HG02759 (cell line): ENCODE measurements around the gene STXBP1.

Experiments
- ATAC-seq: cut with Tn5 transposase; IDR thresholded peaks from one replicate; pipeline ENCODE4 v1.9.1; 2021; ENCODE audit warnings: mild to moderate bottlenecking, moderate library complexity; ENCODE audit not compliant: unreplicated experiment

STXBP1 gene

DNA sequence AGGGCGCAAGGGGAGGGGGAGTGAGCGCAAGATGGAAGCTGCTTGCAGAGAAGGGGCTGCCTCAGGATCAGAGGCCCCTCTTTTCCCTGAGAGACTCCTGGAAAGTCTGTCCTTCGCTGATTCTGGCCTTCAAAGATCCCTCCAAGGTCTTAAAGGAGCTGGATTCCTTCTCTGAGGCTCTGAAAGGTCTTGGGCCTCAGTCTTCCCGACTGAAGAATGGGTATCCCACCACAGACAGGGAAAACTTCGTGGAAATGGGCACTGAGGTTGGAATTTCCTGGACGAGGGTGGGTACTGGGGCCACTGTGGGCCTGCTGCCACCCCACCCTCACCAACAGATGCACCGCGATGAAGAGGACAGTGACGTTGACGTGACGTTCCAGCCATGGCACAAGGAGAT is 100.3 kb downstream of the STXBP1 start:
- no peak for ATAC-seq

DNA sequence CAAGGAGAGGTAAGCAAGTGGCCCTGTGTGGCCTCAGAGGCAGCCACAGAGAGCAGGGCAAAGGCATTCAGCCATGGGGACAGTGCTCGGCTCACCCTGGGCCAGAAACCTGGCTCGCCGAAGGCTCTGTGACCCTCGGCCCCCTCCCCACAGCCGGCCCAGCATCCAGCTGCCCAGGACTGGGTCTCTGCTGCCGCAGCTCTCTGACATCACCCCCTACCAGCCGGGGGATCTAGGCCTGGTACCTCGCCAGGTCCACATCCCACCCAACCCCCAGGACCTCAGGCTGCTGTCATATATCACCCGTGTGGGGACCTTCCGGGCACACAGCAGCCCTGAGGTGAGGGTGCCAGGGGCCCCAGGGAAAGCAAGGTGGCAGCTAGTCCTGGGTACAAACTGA is 100.8 kb downstream of the STXBP1 start:
- no peak for ATAC-seq

DNA sequence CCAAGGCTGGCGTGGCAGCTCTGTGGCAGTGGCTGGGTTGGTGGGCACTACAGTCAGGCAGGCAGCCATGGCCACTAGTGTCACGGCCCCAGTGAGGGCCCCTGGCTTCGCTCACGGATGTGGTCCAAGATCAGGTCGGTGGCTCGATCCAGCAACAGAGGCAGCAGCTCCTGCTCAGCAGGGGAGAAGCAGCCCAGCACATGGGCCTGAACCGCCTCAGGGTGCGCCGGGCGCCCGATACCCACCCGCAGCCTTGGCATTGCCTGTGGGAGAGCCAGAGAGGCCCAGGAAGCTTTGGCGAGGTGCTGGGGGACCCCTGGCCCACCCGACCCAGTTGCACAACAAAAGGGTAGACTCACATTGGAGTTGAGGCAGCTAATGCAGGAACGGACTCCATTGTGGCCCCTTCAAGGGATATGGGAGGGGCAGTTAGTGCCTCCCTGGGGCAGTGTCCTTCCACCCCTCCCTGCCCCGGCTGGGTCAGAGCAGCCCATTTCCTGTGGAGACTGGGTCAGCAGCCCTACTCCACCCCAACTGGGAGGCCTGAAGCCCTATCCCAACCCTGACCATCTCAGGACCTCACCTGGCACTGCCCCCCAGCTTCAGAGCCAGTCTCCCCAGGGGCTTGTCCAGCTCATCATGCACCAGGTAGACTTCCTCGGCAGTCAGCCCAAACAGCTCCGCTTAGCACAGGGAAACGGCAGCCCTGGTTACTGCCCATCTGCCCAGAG is 102.1 kb downstream of the STXBP1 start:
- ATAC-seq = no peak

DNA sequence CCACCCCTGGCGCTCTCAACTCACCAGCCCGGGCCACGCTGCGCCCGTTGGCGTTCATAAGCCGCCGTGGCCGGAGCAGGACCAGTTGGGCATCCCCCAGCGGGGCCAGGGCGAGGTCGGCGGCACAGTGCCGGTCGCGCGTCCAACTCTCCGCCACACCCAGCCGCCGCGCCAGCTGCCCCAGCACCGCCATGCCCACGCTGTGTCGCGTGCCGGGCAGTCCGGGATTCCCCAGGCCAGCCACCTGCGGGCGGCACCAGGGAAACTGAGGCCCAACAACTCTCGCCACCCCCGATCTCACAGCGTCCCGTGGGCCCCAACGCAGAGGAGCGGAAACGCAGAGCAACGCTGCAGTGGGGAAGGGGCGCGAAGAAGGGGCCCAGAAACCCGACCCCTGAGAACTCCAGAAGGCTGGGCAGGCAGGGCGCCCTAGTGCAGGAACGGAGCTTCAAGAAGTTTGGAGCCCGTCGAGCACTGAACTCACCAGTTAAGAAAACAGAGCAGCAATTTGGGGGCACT is 102.9 kb downstream of the STXBP1 start:
- ATAC-seq = no peak

- ATAC-seq = peak; percentile 96
Measured at GRCh38 chr9:127715470-127716337, 103.6 kb downstream of the STXBP1 start, which contains the start of the genes PTRH1 and TTC16. PTRH1 (minus strand) TSS chr9:127715663; CDS start chr9:127715639, 24 bp downstream. TTC16 (plus strand) TSS chr9:127716079; CDS start chr9:127716146, 67 bp downstream.

DNA sequence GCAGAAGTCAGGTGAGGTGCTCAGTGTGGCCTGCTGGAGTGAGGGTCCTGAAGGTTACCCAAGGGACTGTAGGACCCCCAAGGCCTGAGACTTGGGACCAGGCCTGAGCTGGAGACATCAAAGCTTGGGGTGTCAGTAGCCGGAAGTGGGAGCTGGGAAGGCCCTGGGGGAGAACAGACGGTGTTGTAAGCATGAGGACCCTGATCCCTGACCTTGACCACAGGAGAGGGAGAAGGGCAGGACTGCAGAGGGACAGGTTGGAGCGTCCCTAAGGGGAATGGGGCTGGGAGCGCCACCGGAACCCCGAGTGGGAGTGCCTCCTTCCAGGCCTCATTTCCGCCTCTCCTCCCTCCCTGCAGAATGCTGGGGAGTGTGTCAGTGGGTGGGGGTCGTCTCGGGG is 104.3 kb downstream of the STXBP1 start:
- no peak for ATAC-seq

- ATAC-seq = no peak
Measured at GRCh38 chr9:127717766-127718165, 105.7 kb downstream of the STXBP1 start.

DNA sequence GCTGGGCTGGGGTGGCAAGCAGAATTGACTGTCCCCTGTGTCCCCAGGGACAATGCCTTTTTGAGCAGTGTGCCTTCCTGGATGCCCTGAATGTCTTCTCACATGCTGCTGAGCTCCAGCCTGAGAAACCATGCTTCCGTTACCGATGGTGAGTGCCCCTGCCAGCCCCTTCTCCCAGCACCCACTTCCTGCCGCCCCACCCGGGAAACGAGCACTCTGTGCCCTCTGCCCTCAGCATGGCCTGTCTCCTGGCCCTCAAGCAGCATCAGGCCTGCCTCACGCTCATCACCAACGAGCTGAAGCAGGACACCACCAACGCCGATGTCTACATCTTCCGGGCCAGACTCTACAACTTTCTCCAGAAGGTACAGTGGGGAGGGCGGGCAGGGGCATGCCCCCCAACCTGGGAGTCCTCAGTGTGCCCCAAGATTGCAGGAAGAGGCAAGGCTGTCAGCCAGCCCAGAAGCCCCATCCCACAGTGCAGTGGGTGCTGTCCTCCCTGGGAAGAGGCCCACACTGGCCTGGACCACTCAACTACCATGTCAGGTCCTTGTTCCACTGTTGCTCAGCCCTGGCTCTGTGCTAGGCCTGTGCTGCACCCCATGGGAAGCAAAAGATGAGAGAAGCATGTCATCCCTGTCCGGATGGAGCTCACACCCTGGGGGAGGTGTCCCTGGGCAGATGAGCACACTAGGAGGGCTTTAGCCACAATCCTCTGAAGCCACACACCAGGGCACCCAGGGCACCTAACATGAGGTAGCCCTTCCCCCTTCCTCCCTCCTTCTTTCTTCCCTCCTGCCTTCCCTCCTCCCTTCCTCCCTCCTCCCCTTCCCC is 108.2 kb downstream of the STXBP1 start:
- ATAC-seq = no peak

DNA sequence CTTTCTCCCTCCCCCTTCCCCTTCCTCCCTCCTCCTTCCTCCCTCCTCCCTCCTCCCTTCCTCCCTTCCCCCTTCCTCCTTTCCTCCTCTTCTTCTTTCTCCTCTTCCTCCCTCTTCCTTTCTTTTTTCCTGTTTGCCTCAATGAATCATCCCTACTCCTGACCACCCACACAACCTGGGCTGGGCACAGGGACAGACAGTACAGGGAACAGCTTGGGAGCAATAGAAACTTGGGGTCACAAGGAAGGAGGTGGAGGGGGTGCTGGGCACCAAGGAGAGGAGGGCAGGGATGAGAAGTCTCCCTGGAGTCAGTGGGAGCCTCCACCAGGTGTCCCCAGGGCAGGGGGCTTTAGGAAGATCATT is 108.8 kb downstream of the STXBP1 start:
- no peak for ATAC-seq

DNA sequence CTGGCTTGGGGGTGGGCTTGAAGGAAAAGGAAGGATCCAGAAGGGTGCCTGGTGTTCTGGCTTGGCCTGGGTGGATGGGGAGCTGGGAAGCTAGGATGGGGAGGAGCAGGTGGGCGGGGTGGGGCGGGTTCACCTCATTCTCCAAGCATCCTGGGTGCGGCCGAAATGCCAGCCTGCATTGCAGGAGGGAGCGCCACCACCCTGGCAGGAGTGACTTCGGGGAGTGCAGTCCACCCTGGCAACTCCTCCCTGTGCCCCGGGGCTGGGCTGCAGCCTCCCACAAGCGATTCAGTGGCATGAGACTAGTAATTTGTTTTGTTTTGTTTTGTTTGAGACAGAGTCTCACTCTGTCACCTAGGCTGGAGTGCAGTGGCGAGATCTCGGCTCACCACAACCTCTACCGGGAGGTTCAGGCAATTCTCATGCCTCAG is 109.3 kb downstream of the STXBP1 start:
- no peak for ATAC-seq

GRCh38 chr9:127722055-127722745 is 110.1 kb downstream of the STXBP1 start:
- no peak for ATAC-seq

DNA sequence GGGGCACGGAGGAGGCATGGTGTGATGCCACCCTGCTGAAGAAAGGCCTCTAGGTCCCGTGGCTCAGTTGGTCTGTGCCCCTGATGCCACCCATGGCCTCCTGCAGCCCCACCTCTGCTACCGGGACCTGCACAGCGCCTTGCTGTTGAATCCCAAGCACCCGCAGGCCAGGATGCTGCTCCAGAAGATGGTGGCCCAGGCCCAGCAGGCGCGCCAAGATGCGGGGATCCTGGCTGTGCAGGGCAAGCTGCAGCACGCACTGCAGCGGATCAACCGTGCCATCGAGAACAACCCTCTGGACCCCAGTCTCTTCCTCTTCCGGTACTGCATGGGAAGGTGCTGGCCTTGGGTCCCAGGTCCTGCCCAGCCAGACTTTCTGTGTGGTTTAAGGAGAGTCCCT is 110.9 kb downstream of the STXBP1 start:
- ATAC-seq = no peak

DNA sequence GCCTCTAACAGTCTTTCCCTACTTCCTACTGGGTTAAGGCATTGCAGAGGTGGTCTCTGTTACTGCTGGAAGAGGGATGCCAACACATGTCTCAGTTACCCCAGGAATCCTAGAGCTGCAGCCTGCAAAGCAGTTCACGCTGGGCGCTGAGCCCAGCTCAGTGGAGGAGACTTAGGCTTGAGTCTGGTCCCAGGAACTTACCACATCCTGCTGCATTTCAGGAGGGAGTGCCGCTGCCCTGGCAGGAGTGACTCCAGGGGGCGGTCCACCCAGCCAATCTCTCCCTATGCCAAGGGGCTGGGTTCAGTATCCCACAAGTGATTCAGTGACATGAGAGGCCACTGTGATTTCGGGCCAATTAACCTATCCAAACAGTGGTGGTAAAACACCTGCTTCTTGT is 111.4 kb downstream of the STXBP1 start:
- no peak for ATAC-seq

DNA sequence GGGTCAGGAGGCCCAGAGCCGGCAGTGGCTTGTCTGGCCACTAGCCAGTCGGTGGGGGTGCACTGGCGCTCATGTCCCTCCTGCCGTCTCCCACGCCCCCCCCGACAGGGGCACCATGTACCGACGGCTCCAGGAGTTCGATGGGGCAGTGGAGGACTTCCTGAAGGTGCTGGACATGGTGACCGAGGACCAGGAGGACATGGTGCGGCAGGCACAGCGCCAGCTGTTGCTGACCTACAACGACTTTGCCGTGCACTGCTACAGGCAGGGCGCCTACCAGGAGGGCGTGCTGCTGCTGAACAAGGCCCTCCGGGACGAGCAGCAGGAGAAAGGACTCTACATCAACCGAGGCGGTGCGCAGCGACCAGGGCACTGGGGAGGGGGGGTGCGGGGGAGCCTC is 111.9 kb downstream of the STXBP1 start:
- no peak for ATAC-seq

GRCh38 chr9:127726871-127727270 is 114.8 kb downstream of the STXBP1 start:
- ATAC-seq = no peak

DNA sequence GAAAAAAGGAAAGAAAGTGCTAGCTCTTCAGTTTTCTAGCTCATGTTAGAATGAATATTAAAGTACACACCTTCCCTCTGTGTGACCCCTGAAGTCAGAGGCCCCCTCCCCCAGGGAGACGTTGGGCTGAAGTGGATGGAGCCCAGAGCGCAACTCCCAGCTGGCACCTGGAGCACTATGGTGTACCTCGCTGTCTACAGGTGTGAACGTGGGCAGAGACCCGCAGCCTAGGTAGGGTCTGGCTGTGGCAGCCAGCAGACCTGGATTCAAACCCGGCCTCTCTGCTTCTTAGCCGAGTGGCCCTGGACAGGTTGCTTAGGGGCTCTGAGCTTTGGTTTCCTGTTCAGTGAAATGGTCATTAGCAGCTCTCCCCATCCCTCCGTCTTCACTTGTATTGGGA is 116.7 kb downstream of the STXBP1 start:
- ATAC-seq = no peak

DNA sequence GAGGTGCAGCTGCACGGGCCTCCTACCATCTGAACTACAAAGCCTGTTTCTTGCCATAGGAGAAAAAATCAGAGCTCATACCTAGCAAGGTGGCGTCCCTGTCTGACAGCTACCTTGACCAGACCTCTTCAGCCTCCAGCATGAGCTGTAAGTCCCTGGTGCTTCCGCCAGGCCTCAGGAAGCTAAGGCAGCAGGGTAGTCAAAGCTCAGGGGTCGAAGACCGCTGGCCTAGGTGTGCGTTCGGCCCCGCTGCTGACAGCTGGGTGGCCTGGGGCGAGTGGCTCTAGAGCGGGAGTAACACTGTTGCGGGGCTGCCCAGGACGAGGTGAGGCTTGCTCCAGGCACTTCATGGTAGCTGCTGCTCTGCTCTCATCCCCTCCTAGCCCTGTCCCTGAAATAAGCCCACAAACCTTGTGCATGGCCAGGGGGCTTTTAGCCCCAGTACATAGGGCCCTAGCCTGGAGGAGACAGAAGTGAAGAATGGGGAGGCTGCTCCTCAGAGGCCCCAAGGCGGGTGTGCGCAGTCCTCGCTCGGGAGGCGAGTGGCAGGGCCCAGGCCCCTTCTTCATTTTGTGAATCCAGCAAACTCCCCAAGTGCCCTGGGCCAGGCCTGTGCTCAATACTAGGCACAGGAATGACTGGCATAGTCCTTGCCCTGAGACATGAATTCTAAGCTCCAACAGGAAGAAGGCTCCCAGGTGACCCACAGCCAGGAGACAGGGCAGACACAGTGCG is 117.6 kb downstream of the STXBP1 start:
- ATAC-seq = no peak

- no peak for ATAC-seq
Measured at GRCh38 chr9:127730262-127730661, 118.2 kb downstream of the STXBP1 start.

DNA sequence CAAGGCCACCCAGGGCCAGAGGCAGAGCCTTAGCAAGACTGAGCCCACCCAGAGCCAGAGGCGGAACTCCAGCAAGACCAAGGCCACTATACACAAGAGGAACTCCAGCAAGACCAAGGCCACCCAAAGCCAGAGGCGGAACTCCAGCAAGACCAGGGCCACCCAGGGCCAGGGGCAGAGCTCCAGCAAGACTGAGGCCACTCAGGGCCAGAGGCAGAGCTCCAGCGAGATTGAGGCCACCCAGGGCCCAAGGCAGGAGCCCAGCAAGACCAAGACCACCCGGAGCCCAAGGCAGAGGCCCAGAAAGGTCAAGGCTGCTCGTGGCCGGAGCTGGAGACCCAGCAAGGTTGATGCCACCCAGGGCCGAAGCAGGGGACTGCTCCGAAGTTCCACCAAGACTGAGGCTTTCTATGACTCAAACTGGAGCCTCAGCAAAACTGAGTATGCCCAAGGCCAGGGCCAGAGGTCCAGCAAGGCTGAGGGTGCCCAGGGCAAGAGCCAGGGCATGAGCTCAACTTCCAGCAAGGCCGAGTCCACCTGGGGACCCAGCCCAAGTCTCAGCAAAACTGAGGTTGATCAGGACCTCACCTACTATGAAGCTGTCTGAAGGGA is 118.8 kb downstream of the STXBP1 start:
- ATAC-seq = no peak
